Stimulated activated CD8-positive, alpha-beta memory T cell treated with anti-CD3 and anti-CD28 coated beads, Interleukin-7, amount 100 ng/mL, for 24 hours (primary cell): ENCODE data around the gene S100A2.
"Not testable (repeated sequence)": the region's sequence is repeated elsewhere in the genome, so short reads cannot be mapped to it uniquely, and the experiment has no call there.

Experiments
- DNase-seq: peaks from one replicate; pipeline ENCODE4 v3.0.0-alpha.2; 2020; ENCODE audit warnings: low read depth

S100A2 gene

DNA sequence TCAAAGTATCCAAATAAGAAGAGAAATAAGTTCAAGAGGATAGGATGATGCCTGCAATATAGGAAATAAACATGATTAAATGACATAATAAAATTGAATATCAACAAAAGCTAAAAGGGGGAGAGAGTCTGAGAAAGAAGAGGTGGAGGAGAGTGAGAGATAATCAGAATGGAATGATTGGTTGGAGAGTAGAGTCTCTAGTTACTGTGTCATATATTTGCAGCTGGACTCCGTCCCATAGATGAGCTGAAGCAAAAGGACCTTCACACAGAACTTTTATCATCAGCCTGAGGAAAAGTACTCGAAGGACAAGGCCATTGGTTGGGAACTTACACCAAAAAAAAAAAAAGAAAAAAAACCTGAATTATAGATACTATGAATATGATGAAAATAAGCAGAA, 22.8 kb upstream of the S100A2 start:
- DNase-seq = no peak

DNA sequence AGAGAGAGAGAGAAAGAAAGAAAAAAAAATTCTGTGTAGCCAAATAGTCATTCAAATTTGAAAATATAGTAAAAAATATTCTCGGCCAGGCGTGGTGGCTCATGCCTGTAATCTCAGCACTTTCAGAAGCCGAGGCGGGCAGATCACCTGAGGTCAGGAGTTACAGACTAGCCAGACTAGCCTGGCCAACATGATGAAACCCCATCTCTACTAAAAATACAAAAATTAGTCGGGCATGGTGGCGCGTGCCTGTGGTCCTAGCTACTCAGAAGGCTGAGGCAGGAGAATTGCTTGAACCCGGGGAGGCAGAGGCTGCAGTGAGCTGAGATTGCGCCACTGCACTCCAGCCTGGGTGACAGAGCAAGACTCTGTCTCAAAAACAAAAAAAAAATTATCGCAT, 22.4 kb upstream of the S100A2 start:
- not testable (repeated sequence) for DNase-seq

DNA sequence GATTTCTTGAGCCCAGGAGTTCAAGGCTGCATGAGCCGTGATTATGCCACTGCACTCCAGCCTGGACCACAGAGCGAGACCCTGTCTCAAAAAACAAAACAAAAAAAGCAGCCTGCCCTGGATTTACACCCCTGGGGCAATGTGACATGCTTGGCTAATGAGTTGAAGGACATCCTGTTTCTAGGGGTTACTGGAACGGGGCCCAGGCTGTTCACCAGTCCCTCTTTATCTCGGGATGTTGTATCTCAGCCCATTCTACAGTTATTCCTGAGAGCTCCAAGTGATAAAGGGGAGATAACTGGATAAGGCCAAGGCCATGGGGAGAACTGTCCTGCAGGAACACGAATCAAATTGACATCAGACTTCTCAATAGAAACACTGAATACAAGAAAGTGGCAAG, 21.7 kb upstream of the S100A2 start:
- DNase-seq = no peak

DNA sequence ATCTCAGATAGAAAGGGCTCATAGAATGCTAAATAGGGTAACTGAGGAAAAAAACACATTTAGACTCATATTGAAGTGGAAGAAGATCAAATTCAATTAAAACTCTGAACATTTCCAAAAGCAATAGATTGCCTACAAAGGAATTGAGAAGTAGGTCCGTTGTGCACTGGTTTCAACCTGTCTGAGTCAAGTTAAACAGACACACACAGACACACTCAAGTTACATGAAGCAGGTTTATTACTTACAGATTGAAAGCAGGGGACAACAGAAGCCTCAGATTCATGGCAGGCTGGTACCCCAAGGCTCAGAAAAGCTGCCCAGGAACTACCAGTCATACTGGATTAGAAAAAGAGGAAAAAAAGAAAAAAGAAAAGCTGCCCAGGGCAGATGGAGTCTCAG, 20.7 kb upstream of the S100A2 start:
- no peak for DNase-seq

DNA sequence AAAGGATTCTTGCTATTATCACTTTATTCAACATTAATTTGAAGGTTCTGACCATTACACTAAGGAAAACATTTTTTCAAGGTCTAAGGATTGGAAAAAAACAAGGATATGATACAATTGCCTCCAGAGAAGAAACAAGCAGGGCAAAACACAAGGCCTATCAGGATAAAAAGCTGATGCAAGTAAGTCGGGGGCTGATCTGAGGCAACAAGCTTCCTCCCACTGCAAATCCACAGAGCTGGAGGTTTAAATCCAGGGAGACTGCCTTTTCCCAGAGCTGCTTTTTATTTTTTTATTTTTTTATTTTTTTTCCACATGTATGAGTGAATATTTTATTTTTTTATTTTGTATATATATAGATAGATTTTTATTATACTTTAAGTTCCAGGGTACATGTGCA, 19.4 kb upstream of the S100A2 start:
- DNase-seq = no peak

DNA sequence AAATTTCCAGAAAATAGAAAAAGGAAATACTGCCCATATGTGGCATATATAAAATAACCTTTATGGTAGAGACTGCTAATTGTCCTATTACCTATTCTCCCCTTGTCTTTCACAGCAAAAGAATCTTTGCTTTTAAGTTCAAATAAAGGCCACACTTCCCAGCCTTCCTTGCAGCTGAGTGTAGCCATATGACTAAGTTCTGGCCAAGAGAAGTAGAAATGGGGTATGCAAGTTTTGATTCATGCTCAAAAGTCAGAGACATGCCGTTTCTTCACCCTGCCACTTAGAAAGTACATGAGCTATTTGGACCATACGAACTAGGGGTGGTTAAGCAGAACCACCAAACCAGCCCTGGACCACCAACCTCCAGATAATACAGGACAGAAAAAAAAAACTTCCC, 18.3 kb upstream of the S100A2 start:
- no peak for DNase-seq

DNA sequence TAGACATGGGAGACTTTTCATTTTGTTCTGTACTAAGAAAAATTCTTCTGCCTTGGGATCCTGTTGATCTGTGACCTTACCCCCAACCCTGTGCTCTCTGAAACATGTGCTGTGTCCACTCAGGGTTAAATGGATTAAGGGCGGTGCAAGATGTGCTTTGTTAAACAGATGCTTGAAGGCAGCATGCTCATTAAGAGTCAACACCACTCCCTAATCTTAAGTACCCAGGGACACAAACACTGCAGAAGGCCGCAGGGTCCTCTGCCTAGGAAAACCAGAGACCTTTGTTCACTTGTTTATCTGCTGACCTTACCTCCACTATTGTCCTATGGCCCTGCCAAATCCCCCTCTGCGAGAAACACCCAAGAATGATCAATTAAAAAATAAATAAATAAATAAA, 17.9 kb upstream of the S100A2 start:
- DNase-seq = not testable (repeated sequence)

DNA sequence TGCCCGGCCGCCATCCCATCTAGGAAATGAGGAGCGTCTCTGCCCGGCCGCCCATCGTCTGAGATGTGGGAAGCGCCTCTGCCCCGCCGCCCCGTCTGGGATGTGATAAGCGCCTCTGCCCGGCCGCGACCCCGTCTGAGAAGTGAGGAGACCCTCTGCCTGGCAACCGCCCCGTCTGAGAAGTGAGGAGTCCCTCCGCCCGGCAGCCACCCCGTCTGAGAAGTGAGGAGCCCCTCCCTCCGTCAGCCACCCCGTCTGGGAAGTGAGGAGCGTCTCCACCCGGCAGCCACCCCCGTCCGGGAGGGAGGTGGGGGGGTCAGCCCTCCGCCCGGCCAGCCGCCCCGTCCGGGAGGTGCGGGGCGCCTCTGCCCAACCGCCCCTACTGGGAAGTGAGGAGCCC, 17.2 kb upstream of the S100A2 start:
- not testable (repeated sequence) for DNase-seq

DNA sequence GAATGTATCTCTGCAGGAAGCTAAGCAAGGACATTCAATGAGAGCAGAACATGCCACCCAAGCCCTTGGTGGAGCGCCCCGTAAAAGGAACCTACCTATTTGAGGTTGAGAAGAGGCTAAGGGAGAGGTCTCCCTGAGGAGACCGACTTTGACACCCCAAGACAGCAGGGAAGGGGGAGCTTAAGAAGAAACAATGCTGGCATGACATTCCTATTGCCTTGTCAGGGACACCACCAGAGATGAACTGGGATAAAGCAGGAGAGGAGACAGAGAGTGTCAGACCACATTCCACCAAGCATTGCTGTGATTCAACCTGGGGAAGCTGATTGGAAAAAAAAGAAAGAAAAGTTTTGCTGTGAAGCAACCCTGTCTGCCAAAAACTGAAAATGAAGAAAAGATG, 13.3 kb upstream of the S100A2 start:
- DNase-seq = no peak

DNA sequence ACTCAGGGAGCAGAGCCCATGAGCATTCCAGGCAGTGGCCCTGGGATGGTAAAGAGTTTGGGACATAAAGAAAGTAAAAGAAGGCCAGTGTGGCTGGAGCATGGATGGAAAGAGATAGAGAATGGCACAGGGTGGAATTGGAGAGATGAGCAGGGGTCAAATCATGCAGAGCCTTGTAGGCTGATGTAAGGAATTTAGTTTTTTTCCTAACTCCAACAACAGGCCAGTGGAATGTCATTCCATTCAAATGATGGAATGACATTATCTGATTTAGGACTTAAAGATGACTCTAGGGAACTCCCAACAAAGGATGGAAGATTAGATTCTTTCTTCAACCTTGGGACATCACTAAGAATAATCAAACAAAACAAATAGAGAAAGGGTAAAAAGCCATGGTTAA, 12.8 kb upstream of the S100A2 start:
- no peak for DNase-seq

DNA sequence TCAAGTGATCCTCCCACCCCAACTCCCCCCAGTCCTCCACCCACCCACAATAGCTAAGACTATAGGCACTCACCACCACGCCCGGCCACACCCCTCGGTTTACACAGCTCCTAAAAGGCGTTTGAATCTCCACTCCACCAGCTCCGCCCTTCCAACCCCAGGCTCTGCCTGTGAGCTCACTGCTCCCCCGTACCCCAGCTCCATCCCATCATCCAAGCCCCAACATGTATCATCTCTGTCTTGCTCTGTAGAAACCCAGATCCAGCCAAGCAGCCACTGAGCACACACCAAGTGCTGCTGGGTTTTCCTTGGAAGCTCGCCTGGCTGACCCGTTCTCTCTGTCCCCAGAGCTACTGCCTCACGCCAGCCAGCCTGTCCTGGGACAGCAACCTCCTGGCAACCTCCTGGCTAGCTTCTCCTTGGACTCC, 12.0 kb upstream of the S100A2 start:
- DNase-seq = no peak

DNA sequence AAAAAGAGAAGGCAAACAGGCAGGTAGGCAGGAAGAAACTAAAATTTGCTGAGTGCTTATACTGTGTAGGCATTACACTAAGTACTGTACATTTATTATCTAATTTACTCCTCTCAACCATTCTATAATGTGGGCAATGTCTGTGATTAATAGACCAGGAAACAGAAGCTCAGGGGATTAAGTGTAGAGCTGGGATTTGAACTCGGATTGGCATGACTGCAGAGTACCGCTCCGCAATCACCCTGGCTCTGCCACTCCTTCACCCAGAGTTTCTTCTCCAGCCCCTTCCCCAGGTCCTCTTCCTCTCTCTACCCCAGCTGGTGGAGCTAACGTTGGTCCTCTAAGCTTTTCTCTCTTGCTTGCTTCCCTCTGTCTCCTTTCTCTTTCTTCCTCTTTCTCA, 11.5 kb upstream of the S100A2 start:
- DNase-seq = no peak

DNA sequence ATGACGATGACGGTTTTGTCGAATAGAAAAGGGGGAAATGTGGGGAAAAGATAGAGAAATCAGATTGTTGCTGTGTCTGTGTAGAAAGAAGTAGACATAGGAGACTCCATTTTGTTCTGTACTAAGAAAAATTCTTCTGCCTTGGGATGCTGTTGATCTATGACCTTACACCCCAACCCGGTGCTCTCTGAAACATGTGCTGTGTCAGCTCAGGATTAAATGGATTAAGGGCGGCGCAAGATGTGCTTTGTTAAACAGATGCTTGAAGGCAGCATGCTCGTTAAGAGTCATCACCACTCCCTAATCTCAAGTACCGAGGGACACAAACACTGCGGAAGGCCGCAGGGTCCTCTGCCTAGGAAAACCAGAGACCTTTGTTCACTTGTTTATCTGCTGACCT, 9.9 kb upstream of the S100A2 start:
- not testable (repeated sequence) for DNase-seq

DNA sequence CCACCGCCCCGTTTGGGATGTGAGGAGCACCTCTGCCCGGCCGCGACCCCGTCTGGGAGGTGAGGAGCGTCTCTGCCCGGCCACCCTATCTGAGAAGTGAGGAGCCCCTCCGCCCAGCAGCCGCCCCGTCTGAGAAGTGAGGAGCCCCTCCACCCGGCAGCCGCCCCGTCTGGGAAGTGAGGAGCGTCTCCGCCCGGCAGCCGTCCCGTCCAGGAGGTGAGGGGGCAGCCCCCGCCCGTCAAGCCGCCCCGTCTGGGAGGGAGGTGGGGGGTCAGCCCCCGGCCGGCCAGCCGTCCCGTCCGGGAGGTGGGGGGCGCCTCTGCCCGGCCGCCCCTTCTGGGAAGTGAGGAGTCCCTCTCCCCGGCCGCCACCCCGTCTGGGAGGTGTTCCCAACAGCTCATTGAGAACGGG, 9.4 kb upstream of the S100A2 start:
- DNase-seq = not testable (repeated sequence)

DNA sequence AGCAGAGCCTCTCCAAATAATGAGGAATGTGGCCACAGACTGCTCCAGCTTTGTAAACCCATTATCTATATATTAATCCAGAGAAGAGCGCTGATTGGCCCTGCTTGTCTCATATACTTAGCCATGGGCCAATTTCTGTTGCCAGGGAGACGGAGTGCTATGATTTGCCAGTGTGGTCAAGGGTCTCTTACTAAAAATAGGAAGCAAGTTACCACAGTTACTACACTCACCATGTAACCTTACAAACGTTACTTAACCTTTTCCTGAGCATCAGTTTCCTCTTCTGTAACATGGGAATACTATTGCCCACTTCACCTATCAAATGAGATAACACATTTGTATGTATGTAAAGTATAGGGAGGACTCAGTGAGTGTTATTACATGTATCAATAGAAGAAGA, 7.7 kb upstream of the S100A2 start:
- no peak for DNase-seq

DNA sequence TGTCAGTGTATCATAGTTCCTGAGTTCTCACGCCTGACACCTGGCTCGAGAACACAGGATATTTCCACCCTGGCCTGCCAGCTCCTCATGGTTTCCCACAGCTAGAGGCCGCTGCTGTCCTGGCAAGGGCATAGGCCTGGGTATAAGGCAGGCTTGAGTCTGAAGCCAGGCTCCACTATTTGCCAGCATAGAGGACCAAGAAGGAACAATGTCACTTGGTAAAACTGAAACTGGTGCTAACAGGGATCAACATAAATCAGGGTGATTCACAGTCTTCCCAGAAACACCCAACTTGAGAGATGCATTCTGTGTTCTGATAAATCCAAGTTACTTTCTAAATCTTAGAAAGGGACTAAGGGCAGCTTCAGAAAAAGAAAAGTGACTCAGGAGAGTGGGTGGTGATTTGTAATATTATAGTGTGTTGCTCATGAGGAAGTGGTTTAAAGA, 6.9 kb upstream of the S100A2 start:
- DNase-seq = no peak

DNA sequence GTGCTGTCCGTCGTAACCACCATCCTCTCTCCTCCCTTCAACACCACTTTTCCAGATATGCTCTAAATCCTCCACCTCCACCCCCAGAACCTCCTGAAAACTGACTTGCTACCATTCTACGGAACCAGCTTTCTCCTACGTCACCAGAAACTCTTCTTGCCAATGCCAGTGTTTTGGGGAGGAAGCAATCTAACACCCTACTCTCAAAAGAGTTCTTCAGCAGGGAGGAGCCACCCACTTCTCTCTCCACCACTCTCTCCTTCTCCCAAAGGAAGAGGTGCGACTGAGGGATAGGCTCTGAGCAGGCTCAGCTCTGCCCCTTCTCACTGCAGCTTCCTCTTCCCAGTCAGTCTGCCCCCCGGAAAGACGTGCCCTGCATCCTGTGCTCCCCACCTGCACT, 6.1 kb upstream of the S100A2 start:
- DNase-seq = no peak

DNA sequence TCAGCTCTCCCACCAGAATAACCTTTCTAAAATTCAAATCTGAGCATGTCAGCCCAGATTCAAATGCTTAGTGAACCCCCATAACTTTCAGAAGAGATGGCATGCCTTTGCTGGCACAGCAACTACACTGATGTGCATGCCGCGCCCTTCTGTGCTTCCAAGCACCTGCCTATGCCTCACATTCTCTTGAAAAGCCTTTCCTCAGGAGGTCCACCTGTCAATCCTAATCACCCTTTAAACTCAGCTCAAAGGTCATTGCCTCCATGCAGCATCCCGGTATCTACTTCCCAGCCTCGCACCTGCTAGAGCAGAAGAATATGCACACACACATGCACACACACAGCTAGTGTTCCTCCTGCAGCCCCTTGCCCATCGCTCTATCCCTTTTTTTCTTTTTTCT, 5.2 kb upstream of the S100A2 start:
- no peak for DNase-seq

DNA sequence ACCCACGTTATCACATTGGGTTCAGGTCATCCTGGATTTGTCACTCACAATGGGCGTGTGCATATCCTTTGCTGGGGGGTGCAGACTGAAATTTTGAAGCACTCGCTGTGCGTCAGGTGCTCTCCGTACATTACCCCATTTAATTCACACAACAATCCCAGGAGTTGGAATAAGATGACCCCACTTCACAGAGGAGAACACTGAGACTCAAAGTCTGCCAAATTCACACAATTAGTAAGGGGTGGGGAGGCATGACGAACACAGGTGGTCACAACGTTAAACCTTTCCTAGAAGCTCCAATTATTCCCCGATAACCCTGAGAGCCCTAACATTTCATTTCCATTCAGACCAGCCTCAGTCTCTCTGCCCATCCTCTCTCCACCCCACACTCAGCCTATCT, 3.8 kb upstream of the S100A2 start:
- DNase-seq = no peak

DNA sequence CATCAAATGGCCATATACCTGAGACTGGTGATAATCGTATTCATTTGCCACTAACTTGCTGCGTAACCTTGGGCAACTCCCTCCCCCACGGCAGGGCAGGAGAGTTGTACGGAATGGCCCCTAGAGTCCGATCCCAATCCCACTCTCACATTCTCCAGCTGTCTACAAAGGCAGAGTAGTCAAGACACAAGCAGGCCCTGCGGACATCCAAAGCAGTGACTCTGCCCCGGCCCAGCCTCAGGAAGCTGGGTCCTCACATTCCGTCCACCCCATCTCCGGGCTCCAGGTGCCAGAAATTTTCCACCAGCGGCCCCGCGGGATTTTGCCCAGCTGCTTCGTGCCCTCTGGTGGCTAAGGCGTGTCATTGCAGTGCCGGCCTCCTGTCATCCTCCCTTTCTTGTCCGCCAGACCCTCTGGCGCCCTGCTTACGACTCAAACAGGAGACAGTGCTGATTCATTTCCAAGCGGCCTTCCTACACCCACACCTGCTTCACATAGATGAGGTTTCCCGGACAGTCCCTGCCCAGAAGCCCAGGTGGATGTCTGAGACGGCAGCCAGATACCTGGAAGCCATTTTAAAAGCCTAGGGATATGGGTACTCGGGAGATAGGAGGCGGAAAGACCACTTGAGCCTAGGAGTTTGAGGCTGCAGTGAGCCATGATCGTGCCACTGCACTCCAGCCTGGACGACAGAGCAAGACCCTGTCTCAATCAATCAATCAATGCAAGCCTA, 2.9 kb upstream of the S100A2 start:
- DNase-seq = peak; percentile 64

DNA sequence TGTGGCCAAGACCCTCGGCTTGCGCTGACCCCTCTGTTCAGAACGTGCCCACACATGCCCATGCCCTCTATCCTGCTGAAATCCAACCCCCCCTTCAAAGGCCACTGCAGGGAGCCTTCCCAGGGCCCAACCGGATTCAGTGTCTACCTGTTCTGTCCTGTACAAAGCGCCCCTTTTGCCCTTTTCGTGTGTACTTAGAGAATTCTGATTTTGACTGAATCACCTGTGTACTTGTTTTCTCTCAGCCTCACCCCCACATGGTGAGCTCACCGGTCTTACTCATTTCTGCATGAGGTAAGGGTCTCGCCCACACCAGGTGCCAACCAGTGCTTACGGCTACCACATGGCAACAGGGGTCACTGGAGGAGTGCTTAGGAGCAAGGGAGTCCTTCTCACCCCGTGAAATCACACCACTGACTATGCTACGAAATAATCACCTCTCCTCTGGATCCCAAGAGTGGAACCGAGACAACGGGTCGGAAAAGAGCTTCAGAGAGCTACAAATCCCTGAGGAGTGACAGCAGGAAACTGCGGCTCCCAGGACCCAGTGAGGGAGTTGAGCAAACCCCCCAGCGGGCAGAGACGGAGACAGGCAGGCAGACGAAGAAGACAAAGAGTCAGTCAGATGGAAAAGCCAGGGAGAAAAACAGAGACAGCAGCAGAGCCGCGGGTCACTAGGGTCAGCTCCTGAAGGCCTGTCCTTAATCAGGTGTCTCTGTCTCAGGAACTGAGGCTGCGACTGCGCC, 2.1 kb upstream of the S100A2 start:
- DNase-seq = no peak

DNA sequence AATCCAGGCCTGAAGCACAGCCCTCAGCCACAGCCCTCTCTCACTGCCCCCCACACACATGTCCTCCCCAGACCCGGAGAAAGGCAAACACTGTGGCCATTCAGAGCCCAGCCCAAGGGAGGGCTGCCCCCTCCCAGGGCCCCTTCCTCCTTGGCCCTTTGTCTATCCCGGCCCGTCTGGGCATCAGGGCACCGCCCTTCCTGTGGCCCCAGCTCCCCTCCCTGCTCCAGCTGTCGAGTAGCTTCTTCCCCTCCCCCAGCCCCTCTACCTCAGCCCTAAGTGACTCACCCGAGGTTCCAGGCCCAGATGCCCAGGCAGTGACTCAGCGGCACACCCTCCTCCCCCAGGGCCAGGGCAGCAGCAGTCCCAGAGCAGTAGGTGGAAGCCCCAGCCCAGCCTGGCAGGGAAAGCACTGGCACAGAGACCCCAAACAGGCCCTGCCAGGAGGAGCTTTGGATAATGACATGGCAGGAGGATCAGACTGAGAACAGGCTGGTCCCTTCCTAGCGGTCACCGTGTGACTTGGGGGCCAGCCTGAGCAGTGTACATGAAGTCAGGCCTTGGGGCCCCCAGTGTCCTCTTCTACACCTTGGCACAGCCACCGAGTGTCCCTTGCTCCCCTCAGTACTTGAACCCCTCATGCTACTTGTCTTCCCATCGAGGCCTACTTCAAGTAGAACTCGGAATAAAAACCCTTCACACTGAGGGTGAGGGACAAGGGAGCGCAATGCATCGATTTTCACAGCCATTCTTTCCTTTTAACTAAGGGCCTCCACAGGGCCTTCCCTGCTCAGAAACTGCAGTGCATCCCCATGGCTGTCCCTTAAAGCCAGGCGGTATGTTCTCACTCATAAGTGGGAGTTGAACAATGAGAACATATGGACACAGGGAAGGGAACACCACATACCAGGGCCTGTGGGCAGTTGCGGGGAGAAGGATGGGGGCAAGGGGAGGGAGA, 1.0 kb upstream of the S100A2 start:
- DNase-seq = peak; percentile 75

DNA sequence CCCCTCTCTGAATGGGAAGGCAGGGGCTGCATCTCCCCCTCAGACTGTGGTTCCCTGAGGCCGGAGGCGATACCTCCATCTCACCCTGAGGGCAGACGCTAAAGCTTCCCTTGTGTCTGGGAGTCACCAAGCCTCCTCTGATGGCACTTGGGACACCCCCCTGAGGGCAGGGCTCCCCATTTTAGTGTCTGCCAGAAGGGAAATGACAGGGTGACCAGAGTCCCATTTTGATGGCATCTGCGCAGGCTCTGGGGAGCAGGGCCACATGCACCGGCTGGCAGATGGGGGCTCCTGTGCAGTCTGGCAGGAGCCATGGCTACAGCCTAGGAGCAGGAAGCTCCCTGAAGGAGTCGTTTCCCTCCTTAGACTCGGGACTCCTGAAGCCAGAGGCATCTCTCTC, 1.7 kb downstream of the S100A2 start:
- DNase-seq = no peak
